HG03196 (cell line): ENCODE results near the gene THRB.

Experiments used
- ATAC-seq: cut with Tn5 transposase; IDR thresholded peaks from one replicate; pipeline ENCODE4 v1.9.1; 2021; ENCODE audit not compliant: unreplicated experiment

Gene THRB

GRCh38 chr3:24315971-24316370 is 178.7 kb downstream of the THRB start:
- no peak for ATAC-seq

DNA sequence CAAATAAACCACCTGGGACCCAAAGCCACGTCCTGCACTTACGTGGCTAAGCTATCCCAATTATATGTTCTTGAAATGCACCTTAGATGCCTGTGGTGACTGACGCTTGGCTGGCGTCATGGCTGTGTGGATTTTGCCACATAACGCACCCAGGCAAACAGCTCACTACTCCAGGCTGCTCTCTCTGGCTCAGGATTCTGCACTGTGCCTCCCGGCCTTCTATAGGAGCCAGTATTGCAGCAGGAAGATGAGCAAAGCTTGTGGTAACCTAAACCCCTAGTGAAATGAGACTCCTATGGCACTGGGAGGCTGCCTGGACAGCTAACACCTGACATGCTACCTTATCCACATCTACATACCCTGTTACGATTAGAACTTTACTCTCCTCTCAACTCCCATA is 179.3 kb downstream of the THRB start:
- no peak for ATAC-seq

GRCh38 chr3:24311881-24312280 is 182.8 kb downstream of the THRB start:
- no peak for ATAC-seq

DNA sequence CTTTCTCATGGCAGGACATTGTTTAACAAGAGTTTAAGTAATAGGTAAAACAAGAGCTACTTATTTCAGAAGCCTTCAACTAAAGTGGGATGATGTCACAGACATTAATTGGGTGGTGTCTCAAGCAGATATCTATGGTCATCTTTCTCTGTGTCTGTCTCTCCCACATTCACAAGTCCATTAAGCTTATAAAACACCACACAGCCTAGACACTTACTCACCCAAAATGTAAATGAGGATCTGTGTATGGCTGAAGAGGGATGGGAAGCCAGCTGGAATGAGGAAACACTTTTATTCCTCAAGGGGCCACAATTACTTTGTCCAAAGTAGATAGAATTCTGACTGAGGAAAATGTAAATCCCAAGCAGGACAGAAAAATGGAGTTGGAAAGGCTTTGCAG is 183.8 kb downstream of the THRB start:
- ATAC-seq, result no peak

DNA sequence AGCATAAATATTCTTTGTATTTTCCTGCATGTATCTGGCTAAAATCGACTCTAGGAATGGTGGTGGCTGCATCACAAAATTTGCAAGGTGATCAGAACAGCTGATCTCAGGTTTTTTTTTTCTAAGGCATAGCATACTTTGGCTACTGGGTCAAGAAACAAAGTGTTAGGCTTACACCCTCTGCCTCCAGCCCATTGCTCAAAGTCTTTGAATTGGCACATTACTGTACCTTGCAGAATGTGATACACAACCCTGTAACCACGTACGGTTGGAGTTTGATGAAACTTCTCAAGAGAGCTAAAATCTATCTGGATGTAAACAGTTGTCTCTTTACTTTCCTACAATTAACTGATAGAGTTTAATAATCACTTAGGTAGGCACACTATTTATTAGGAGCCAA is 188.1 kb downstream of the THRB start:
- no peak for ATAC-seq

DNA sequence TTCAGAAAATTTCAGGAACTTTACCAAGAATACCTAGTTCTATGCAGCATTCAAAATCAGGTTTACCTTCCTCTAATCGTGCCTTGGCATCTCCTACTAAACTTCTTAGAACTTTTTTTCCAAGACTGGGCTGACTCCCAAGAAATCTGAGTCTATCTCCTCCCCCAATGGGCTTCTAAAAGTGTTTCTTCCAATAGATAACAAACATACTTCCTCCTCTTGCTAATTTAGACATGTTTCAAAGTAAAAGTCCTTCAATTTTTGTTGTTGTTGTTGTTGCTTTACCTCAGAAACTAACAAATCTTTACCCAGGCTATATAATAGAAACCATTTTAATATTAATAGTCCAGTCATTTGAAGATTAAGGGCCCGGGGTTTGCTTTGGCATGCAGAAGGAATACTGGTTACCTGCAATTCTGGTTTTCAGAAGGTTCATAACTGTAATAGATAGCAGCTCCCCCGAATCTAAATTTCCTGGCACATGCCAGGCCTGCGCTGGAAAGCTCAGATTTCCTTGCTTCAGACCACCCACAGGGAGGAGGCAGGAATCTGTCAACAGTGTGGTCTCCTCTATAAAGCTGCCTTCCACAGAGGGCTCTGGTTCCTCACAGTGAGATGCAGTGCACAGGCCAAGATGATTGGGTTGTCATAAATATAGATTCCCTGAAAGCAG is 188.7 kb downstream of the THRB start:
- ATAC-seq, result no peak

- ATAC-seq, result no peak
These were observed 191.4 kb downstream of the THRB start for GRCh38 chr3:24303057-24303754.

DNA sequence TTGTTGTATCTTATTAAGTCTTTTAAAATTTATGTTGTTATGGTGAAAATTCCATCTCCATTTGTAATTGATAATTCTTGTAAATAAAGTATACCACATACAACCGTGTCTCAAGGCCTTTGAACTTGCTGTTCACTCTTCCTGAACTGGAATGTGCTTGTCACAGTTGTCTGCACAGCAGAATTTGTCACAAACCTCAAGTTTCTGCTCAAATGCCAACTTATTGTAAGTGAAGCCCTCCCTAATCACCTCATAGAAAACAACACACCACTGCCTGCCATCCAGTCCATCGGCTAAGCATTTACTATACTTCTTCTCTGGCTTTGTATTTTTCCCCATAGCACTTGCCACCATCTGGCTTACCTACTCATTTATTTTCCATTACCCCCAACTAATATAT is 192.3 kb downstream of the THRB start:
- no peak for ATAC-seq

DNA sequence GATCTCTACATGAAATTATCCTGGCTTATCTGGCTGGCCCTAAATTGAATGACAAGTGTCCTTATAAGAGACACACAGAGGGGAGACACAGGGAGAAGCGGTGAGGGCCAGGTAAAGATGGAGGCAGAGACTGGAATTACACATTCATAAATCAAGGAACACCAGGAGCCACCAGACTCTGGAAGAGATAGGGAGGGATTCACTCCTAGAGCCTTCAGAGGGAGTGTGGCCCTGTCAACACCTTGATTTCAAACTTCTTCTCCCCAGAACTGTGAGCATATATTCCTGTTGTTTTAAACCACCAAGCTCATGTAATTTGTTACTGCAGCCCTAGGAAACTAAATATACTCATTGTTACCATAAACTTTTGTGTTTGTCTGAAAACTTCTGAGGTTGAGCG is 193.7 kb downstream of the THRB start:
- ATAC-seq, result no peak

GRCh38 chr3:24299806-24300626 is 194.6 kb downstream of the THRB start:
- ATAC-seq, result no peak

- no peak for ATAC-seq
These were observed 195.3 kb downstream of the THRB start for GRCh38 chr3:24299246-24299805.

DNA sequence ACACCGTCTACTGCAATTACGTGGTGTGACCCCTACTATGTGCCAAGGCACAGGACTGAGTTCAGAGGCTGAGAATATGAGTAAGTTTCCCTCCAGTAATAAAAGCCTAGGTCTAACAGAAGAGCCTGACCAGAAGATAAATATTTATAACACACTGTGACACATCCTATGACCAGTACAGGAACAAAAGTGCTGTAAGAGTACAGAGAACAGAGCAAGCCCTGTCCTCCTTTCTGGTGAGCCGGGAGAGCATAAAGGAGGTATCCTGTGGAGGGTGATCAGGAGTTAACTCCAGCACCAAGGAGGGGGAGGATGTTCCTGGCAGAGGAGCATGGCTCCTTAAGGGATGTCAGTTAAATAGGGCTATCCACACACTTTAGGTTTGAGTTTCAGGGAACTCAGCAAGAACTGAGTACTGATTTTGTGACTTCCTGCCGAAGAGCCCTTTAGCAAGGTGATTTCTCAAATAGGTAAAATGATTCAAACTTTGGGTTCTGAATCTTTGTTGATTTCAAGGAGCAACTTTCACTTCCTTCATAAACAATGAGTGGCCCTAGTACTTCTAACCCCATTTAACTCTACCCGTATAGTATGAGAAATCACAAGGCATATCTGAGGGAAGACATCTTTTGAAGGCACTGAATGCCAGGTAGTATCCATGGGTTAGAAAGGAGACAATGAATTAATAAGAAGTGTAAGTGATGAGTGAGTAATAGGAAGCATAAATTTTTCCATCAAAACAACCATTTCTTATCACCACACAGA is 198.0 kb downstream of the THRB start:
- no peak for ATAC-seq

GRCh38 chr3:24294150-24294549 is 200.5 kb downstream of the THRB start:
- no peak for ATAC-seq

DNA sequence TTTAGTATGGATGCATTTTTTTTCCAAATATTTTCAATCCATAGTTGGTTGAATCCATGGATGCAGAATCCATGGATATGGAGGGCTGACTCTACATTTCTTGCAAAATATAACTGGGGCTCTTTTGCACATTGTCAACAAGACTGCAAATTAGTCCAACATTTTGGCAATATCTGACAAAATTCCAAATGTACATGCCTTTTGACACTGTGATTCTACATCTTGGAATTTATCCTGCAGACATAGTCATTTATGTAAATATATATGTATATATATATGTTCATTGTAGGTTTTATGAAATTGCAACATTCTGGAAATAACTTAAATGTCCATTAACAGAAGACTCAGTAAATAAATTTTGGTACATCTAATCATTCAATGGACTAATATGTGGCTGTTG is 203.0 kb downstream of the THRB start:
- no peak for ATAC-seq

DNA sequence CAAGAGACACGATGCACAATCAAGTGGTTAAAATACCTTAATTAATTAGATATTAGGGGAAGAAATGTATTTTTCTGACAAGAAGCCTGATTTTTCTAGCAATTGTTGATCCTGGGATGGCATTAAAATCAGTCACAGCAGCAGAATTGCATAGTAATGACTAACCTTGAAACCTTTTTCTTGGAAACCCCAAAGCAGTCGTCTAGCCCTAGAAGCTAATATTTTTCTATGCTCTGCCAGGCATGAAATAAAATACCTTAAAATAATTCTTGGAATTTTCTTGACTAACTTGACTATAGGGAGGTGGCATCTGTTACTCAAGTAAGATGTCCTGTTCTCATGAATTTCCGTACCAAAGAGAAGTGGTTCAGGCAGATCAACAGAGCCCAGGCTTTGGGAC is 204.1 kb downstream of the THRB start:
- no peak for ATAC-seq

GRCh38 chr3:24288496-24289236 is 206.0 kb downstream of the THRB start:
- ATAC-seq, result no peak

GRCh38 chr3:24287755-24288450 is 206.7 kb downstream of the THRB start:
- no peak for ATAC-seq

DNA sequence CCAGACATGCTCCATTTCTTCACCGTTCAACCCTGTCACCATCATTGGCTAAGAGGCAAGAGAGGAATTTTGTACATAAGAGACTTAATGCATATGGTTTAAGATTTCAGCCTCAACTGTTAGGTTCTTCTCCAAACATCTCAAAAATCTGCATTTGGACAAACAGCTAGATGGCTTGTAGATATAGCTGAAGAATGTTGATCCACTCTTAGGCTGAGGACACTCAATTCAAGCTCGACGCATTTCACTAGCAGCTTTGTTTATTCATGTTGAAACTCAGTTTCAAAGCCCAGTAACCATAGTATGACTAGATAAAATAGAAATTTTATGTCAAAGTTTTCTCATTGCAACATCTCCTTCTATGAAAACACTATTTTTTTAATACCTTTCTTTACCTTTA is 208.2 kb downstream of the THRB start:
- no peak for ATAC-seq

DNA sequence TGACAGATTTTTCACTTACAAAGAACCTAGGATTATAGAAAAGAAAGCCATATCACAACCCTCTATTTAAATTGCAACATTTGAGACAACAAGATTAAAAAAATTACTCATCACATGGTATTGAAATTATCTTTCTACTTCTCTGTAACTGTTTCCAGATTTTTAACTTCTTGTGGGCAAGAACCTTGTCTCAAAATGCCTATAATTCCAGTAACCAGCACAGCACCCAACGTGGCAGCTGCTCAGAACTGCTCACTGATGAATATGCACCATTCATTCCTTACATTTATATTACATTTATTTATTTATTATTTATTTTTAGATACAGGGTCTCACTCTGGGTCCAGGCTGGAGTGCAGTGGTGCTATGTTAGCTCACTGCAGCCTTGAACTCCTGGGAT is 216.1 kb downstream of the THRB start:
- no peak for ATAC-seq

DNA sequence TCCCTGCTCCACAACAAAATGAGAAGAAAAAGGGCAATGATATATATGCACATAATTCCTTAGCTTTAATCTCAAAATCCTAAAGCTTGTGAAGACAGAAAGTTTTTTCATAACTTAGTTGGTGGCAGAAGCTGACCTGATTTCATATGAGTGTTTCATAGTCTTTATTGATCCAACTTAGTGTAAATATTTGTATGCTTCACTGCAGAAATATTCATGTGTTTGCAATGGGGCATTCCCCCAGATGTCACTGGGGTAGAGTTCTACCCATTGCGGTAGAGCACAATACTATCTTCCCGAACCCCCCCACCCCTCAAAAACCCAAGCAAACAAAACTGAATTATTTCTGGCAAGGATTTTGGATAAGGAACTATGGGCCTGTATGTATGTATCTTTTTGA is 221.2 kb downstream of the THRB start:
- no peak for ATAC-seq
